ENCODE data around the gene MAL. TPM values are rescaled to one million over a fixed set of nuclear protein-coding genes. Genes with fewer than 3 reads are reported as not detected.
A peak's percentile ranks its signal among the peaks of the same experiment; 100 is the strongest.

The MAL gene
- total RNA-seq, 1 experiment from 2014 or later = not detected

DNA sequence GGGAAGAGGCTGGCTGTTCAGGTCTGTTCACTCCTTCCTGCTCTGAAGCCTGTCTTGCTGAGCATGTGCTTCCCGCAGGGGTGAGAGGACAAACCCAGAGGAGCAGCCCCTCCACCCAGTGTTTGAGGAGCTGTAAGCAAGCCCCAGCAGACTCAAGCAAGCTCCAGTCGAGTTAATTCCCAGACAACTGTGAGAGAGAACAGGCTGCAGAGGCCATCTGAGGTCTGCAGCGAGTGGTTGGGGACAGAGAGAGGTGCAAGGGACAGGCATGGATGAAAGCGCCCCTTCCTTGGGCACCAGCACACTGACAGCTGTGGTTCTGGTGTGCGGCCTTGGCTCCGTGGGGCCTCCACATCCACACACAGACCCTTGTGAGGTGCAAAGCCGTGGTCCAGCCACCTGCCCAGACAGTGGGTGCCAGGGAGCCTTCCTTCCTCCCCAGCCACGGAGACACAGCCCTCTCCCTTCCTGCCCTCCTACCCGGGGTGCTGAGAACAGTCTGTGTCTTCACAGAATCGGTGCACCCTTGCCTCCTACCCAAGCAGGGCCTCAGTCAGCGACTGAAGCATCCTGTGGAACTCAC lies 36.2 kb downstream of the MAL start:
- no peak for DNase-seq (ENCODE audit: low spot score)

DNA sequence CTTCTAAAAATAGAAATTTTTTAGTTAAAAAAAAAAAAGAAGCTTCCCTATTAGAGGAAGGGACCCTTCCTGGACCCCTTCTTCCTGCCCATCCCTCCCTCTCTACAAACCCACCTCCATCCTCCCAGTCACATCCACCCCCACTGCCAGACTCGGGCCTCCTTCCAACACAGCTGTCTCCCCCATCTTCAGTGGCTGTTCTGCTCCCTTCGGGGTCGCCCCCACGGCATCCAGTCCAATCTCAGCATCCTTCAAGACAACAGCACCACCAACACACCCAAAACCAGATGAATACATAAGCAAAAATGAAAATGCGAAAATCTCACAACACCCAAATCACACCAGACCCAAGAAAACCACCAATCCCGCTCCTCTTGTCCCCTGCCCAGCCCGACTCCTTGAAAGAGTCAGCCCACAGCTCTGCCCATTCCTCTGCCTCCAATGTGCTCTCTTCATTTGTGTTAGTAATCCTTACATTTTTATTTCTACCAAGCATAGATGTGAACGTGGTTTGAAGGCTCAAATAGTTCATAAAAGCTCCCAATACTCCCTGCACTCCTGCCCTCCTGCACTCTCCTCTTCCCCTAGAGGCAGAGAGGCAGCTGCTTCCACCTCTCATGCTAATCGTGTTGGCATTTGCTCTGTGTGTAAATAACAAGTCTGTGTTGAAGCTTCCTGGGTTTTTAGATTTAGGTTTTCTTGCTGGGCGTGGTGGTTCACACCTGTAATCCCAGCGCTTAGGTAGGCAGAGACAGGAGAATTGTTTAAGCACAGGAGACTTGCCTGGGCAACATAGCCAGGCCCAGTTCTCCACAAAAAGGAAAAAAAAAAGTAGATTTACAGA lies 37.0 kb downstream of the MAL start:
- no peak for DNase-seq (ENCODE audit: low spot score)

DNA sequence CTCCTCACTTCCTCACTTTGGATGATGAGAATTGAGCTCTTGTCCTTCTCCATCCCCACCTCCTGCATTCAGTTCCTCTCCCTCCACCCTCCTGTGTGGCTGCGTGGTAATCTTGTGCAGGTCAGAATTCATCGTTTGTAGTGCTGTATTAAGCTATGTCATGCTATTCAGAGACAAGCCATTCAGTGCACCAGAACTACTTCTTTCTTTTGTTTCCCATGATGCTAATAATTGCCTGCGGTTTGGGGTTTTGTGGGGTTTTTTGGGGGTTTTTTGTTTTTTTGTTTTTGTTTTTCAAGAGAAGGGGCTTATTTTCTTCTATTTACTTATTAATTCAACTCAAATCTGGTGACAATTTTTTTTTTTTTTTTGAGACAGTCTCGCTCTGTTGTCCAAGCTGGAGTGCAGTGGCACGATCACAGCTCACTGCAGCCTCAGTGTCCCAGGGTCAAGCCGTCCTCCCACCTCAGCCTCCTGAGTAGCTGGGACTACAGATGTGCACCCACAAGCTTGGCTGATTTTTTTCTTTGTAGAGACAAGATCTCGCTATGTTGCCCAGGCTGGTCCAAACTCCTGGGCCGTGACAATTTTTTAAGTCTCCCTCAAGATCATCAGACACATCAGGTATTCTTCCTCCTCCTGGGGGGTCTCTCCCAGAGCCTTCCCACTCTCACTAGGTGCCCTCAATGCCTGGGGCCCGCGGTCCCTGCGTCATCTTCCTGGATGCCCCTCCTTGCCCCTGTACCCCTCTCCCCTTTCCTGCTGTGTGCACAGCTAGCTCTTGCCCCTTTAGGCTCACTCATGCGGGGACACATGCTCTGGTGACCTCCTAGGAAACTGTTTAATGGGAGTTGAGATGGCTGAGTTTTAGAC lies 37.8 kb downstream of the MAL start:
- no peak for DNase-seq (ENCODE audit: low spot score)

DNA sequence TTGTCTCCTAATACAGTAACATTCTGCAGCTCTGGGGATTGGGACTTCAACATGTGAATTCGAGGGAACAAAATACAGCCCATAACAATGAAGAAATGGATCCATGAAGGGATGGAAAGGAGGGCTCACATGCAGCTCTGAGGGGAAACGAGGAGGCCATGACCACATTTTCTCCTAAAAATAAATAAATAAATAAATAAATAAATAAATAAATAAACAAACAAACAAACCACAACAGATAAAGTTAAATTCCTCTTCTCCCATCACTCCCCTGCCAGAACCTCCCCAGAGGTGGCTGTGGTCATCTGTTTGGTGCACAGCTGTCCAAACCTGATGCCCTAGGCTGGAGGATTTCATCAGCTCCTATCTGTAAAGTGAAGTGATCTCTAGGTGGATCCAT lies 42.7 kb downstream of the MAL start:
- no peak for DNase-seq (ENCODE audit: low spot score)

DNA sequence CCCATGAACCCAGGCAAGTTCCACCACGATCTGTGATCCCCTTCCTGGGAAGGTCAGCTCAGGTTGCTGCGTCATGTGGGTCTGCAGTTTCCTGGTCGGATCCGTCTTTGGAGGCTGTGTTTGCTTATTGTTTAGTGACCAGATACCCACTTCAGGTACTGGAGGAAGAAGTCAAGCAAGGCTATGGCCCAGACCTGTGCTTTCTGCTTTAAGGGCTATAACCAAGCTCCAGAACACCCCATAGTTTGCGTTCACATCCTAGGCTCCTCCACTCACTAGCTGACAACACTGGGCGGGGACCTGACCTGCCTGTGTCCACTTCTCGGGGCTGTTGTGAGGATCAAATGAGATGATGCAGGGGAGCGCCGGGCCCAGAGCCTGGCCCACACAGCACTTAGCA lies 44.0 kb downstream of the MAL start:
- DNase-seq (ENCODE audit: low spot score) = no peak

DNA sequence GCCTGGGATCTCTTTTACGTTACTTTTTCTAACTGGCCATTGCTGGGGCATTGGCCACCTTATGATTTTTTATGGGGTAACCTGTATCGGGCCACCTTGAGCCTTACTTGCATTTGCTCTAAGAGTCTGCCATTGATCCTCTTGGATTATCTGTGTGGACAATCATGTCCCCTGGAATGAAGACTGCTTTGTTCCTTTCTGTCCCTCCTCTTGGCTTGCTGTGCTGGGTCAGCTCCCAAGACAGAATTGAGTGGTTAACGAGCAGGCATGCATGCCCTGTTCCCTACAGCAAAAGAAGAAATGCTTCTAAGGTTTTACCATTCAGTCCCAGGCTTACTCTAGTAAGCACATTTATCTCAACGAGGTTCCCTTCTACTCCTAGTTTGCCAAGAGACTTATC lies 46.3 kb downstream of the MAL start:
- DNase-seq (ENCODE audit: low spot score) = no peak

DNA sequence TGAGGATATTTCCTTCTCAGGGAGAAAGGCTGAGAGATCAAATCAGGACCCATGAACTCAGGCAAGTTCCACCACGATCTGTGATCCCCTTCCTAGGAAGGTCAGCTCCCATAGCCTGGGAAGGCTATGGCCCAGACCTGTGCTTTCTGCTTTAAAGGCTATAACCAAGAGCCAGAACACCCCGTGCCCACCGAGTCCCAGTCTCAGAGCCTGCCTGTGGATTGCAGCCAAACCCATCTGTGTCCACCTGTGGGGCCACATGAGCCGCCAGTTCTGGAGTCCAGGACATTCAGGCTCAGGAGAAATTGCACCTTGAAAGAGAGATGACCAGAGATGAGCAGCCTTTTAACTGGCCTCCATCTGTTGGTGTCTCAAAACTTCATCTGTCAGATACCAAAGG lies 46.9 kb downstream of the MAL start:
- no peak for DNase-seq (ENCODE audit: low spot score)

DNA sequence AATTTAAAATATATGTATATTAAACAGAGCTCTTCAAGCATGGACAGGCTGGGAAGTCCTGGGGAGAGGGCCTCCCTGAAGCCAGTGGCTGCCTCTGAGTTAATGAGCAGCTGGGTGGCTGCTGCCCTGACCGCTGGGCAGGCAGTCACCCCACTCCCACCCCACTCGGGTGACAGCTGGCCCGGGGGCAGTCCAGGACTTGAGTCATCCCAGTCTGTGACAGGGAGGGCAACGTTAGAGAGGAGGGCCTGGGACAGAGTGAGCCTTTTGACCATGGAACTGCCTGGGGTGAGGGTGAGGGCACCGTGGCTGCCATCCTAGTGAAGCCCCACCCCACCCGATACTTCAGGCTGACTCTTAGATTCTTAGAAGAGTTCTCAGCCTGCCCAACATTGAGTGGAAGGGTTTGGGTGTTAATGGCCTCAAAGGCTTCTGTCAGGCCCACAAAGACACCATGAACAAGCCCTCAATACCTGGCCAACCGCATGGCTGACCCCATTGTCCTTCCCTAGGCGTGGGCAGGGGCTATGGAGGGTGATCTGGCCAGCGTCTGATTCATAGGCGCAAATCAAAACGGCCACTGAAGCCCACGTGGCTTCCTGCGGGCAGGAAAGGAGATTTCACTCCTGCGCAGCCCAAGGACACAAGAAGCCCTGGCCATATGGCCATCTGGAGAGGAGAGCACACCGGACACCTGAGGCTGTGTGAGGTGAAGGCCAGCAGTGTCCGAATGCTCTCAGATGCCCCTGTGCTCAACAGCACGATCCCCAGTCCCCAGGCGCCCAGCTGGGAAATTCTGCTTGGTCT lies 48.6 kb downstream of the MAL start:
- no peak for DNase-seq (ENCODE audit: low spot score)

DNA sequence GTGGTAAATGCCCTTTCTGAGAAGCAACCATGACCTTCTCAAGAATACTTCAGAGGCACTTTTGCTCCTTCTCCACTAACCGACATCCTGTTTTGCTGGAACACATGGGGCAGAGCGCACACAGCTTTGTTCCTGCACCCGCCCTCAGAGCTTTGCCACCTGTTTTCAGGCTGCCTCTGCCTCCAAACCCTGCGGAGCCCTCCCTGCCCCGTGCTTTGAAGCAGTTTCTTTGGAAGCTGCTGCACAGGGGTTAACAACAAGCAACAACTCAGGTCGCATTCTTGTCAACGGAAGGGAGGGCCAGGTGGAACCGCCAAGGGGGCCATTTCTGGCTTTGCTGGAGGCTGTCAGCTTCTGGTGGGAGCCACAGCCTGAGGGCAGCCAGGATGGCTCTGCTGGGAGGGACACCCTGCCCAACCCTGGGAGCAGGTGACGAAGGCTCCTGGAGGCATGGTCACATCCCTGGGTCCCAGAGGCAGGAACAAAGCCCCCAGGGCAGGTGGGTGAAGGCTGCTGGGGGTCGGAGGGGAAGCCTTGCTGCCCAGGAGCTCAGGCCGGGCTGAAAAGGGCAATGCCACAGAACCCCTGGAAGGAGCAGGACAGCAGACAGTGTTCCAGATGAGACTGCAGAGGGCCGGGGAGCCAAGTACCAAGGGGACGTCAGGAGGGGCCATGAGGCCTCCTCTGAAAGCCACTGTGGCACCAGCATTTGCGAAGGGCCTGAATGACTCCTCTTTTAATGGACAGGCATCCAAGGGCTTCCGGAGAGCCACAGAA lies 49.3 kb downstream of the MAL start:
- DNase-seq (ENCODE audit: low spot score) = no peak

DNA sequence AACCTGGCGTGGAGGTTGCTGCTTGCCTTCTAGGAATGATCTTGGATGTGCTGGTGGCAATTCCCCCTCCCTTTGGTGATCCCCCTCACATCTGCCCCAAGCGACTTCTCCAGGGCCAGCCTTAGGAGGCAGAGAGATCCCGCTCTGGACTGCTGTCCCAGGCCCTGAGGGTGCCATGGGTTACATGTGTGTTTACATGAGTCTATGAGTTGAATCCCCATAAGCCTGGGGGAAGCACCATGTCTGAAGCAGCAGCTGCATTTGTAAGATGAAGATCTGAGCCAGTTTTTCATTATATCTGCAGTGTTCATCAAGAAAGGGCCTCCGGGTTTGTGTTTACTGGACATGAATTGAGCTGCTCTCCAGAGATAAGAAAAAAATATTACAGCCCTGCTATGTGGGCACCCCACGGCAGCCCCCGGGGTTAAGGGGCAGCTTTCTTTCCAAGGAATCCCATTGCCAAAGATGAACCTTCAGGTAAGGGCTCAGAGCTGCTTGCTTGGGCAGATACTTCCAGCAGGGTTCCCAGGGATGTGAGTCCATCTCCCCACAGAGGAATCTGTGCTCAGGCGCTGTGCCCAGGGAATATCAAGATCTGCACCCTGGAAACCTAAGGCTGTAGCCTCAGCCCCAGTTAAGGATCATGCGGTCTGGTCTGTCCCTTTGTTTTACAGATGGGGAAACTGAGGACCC lies 50.1 kb downstream of the MAL start:
- DNase-seq (ENCODE audit: low spot score) = no peak

DNA sequence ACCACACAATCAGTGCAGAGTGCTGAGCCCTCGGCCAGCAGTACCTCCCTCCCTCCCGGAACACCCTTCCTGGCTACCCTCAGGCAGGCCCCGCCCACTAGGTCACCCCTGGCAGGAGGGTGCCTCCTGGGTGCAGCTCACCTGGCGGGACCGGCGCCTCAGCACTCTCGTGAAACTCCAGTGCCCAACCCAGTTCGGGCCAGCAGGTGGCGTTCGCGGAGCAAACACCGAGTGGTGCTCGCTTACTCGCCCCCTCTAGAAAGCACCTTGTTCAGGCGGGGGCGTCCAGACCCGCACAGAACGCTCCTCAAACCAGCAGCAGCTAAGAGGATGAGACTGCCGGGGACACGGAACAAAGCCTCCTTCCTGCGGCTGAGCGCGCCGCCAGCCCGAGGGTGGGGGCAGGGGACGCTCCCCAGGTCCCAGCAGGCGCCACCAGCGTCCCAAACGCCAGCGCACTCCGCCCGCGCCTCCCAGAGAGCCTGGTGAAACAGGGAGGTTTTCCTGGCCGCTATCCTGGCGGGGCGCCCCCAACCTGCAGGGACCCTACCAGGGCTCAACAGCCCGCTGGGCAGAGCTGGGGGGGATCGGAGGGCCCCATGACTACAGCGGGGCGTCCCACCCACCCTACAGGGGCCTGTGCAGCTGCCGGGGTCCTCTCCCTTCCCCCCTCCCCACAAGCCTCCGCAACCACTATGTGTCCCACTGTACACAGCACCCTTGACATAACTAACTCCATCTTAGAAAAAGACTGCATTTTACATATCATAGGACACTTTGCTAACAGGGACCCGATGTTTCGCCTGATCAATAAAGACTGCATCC lies 51.4 kb downstream of the MAL start:
- DNase-seq (ENCODE audit: low spot score) = peak; percentile 64

DNA sequence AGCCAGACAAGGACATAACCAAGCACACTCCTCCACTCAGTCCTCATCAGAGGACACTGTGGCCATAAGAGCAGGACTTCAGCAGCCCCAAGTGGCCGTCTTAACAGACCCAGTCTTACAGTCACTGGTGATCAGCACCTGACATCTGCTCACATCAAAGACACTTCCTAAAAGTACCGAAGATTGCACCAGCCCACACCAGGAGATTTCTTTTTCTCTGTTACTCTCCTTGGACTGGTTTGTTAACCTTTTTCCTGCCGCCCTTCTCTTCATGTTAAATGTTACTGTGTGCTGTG lies 52.0 kb downstream of the MAL start:
- no peak for DNase-seq (ENCODE audit: low spot score)

DNA sequence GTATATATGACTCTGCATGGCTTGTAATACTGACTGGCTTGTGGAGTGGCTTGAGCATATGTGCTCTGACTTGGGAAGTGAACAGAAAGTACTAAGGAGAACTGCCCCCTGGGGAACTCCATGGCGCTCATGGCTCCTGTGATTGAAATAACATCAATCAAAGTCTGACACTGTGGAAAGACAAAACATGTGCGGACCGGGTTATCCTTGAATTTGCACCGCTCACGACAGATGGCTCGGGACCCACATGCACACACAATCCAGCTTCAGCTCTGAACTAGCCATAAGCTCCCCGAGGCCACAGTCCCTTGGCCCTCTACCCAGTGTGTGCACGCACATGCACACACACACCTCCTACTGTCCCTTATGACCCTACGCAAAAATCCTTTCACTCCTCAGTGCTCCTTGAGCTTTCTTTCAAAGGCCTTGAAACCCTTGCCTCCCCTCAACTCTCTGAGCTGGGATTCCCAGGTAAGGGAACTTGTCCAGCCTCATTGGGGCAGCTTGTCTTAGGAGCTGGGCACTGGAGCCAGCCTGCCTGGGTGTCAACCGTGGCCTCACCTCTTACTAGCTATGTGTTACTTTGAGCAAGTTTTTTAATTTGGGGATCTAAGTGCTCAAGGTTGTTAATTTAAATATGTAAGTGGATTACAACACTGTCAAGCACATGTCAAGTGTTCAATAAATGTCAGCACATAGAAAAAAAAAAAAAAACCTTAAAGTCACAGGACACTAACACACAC lies 52.5 kb downstream of the MAL start:
- no peak for DNase-seq (ENCODE audit: low spot score)

DNA sequence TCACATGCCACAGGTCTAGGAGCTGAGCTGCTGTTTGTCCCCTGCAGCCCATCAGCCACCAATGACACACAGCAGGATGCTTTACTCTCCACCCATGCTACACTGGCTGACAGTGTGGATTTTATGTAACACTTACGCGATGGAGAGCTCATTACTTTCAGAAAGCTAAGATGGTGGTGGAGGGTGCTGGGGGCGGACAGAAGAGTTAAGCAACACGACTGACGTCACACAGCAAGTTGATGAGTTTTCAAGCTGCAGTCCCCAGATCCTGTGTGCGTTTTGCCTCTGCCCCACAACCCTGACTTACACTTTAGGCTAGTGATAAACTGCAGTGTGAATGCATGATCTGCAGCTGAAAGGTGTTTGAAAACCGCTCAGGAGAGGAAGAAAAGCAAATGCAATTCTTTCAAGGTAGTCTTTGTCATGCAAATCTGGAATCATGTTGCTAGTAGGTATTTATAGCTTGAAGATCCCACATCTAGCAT lies 53.7 kb downstream of the MAL start:
- no peak for DNase-seq (ENCODE audit: low spot score)

DNA sequence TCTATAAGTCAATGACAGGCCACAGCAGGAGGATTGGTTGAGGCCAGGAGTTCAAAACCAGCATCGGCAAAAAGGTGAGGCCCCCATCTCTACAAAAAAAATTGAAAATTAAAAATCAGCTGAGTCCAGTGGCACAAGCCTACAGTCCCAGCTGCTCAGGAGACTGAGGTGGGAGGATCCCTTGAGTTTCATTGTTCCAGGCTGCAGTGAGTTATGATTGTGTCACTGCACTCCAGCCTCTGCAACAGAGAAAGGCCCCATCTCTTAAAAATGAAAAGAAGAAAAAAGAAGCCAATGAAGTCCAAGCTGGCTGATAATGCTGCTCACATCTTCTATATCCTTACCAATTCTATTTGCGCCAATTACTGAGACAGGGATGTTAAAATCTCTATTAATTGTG lies 57.0 kb downstream of the MAL start:
- no peak for DNase-seq (ENCODE audit: low spot score)

DNA sequence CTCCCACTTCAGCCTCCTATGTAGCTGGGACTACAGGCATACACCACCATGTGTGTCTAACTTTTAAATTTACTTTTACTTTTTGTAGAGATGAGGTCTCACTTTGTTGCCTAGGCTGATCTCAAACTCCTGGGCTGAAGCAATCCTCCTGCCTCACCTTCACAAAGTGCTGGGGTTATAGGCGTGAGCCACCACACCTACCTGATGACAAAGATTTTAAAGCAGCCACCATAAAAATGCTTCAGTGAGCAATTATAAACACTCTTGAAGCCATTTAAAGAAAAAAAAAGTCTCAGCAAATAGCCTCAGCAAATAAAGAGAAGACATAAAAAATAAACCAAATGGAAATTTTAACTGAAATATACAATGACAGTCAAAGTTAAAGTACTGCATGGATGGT lies 60.5 kb downstream of the MAL start:
- DNase-seq (ENCODE audit: low spot score) = no peak

DNA sequence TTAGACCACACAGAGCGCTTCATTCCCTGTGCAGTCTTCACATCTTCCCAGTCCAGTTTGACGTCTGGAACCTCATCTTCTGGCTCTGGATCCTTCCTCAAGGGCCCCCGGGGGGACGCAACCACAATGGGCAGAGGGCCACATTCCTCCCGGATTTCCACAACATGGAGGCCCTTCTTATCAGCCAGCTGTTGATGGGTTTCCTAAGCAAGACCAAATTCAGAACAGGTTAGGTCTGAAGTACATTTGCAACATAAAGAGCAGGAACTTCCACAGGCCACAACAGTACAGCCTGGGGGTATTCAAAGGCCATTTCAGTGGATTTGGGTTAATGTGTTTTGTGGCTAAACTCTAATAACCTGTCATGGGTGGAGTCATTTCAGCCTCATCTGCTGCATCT lies 61.9 kb downstream of the MAL start:
- DNase-seq (ENCODE audit: low spot score) = no peak

DNA sequence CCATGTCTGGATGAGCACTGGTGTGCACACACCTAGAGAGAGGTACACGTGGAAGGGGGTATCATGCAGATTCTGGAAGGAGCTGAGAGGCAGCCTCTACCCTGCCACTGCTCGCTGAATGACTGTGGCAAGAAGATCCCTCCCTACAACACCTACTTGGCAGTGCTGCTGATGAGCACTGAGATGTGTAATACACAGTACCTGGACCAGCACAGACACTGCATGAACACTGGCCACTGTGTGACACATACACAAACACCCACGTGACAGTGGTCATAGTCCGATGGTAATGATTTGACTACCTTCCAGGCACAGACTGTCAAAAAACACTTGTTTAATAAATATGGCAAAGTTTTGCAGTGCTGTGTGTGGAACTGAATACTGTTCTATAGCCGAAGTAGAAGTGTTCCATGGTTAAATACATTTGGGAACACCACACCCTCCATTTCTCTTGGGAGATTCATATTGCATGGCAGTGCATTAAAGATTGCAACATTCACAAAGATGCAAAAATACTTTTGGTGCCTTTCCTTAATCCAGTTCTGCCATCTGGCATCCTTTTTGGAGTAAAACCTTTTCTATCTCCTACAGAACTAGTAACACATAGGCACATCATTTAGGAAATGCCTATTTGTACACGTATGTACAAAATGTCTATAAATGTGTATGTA lies 66.5 kb downstream of the MAL start:
- no peak for DNase-seq (ENCODE audit: low spot score)

All from H4 (cell line).